AG04450 (cell line): ENCODE measurements around the gene CMC1. TPM values are rescaled to one million over a fixed set of nuclear protein-coding genes. Genes with fewer than 3 reads are reported as not detected.

ENCODE experiments used
- CTCF ChIA-PET: fragments of 300-600, 350-600 bp; formaldehyde crosslinking; extraction: SDS; loops from one replicate; lab custom pipeline; 2022; ENCODE audit warnings: antibody characterized with exemption, inconsistent platforms; lab: Charles Lee
- POLR2A ChIA-PET: fragments of 350-600 bp; formaldehyde crosslinking; extraction: SDS; loops from one replicate; lab custom pipeline; 2021; ENCODE audit warnings: antibody characterized with exemption, inconsistent platforms; lab: Yijun Ruan, JAX
- DNase-seq: peaks from one replicate; pipeline ENCODE4 v3.0.0-alpha.2; 2011; ENCODE audit warnings: low read depth, low spot score
- H3K27ac ChIP-seq: one replicate; pipeline ENCODE4 v1.5.1; 2012; ENCODE audit warnings: low read depth, low read length, control low read depth
- H3K27me3 ChIP-seq: one replicate; pipeline ENCODE4 v1.6.0; 2012; ENCODE audit warnings: low read length; ENCODE audit not compliant: control insufficient read depth, insufficient read depth
- H3K4me3 ChIP-seq: 2 replicates; pipeline ENCODE4 v1.5.1; 2011; ENCODE audit warnings: mild to moderate bottlenecking, low read depth, low read length, control low read depth
- H3K9me3 ChIP-seq: 2 replicates; pipeline ENCODE4 v1.5.1; 2012; ENCODE audit warnings: low read length; ENCODE audit not compliant: control insufficient read depth, insufficient read depth
- CTCF ChIP-seq: IDR thresholded peaks from 2 replicates; pipeline ENCODE4 v1.5.1; 2011; ENCODE audit warnings: low read depth, low read length, control low read depth, inconsistent platforms
- polyA plus RNA-seq: library from polyadenylated mRNA; depleted of rRNA; stranded (reverse); fragments of >200 nt; gene quantifications from 2 replicates; pipeline ENCODE4 v1.2.3, GENCODE V29; 2011; rRNA removed

The CMC1 gene
- polyA plus RNA-seq, 1 experiment = 30.3 TPM

- DNase-seq = no peak
- POLR2A ChIA-PET = interaction anchor here (0.6 to 1.5 kb wide), 4 partner anchors 21 to 931 kb away, joined by 3 to 5 read pairs (median 3); partner anchors contain the start of genes RBMS3 and SLC4A7
- Histone ChIP-seq H3K27me3 (no peaks in the 10 kb centered on the region), H3K27ac (peak overlapping the region; percentile 99), H3K9me3 (no peaks in the 10 kb centered on the region), H3K4me3 (peak overlapping the region; percentile 84)
- CTCF ChIA-PET = interaction anchor here (0.7 to 2.2 kb wide), 5 partner anchors 15 to 638 kb away, joined by 3 to 8 read pairs (median 5); no protein-coding TSS in a partner anchor
- TF ChIP-seq CTCF = no peak
These were observed 108.1 kb downstream of the CMC1 start for GRCh38 chr3:28349469-28350000.

Other genes with a start within 250 kb of the CMC1 start
- 0.65 and 0.76 TPM in 2 replicates for gene ZCWPW2, start 107.1 kb downstream of the CMC1 start, polyA plus RNA-seq
- gene AZI2, start 107.2 kb downstream of the CMC1 start, polyA plus RNA-seq = 119 and 164 TPM in 2 replicates